HG03460 (cell line): Measurements from ENCODE around the gene CLDN18.

Experiments used
- ATAC-seq: cut with Tn5 transposase; IDR thresholded peaks from one replicate; pipeline ENCODE4 v1.9.1; 2021; ENCODE audit not compliant: unreplicated experiment

CLDN18 gene

GRCh38 chr3:138062037-138062436 is 52.1 kb downstream of the CLDN18 start:
- ATAC-seq: no peak

GRCh38 chr3:138062626-138063025 is 52.7 kb downstream of the CLDN18 start:
- ATAC-seq: no peak

GRCh38 chr3:138063416-138063815 is 53.5 kb downstream of the CLDN18 start:
- no peak for ATAC-seq

GRCh38 chr3:138065949-138066348 is 56.0 kb downstream of the CLDN18 start:
- ATAC-seq: no peak

GRCh38 chr3:138066383-138066782 is 56.4 kb downstream of the CLDN18 start:
- ATAC-seq: peak; percentile 82

GRCh38 chr3:138066972-138067371 is 57.0 kb downstream of the CLDN18 start:
- no peak for ATAC-seq

GRCh38 chr3:138068046-138068445 is 58.1 kb downstream of the CLDN18 start:
- ATAC-seq: no peak

- ATAC-seq: peak; percentile 63
These were observed 58.7 kb downstream of the CLDN18 start for GRCh38 chr3:138068579-138069174.

- no peak for ATAC-seq
These were observed 60.0 kb downstream of the CLDN18 start for GRCh38 chr3:138070006-138070405.

- no peak for ATAC-seq
These were observed 62.8 kb downstream of the CLDN18 start for GRCh38 chr3:138072796-138073195.

GRCh38 chr3:138078096-138078495 is 68.1 kb downstream of the CLDN18 start:
- ATAC-seq: no peak

GRCh38 chr3:138078901-138079344 is 69.0 kb downstream of the CLDN18 start:
- no peak for ATAC-seq

- no peak for ATAC-seq
These were observed 69.9 kb downstream of the CLDN18 start for GRCh38 chr3:138079901-138080300.

- no peak for ATAC-seq
These were observed 71.6 kb downstream of the CLDN18 start for GRCh38 chr3:138081371-138082084.

GRCh38 chr3:138082085-138082991 is 72.4 kb downstream of the CLDN18 start:
- ATAC-seq: no peak

GRCh38 chr3:138082992-138083386 is 73.0 kb downstream of the CLDN18 start:
- ATAC-seq: no peak
